HG03280 (cell line): ENCODE results near the gene RPS2.
"Not testable (repeated sequence)": the region's sequence is repeated elsewhere in the genome, so short reads cannot be mapped to it uniquely, and the experiment has no call there.

Experiments
- ATAC-seq: cut with Tn5 transposase; IDR thresholded peaks from one replicate; pipeline ENCODE4 v1.9.1; 2021; ENCODE audit warnings: mild to moderate bottlenecking, moderate library complexity; ENCODE audit not compliant: unreplicated experiment

RPS2 gene

DNA sequence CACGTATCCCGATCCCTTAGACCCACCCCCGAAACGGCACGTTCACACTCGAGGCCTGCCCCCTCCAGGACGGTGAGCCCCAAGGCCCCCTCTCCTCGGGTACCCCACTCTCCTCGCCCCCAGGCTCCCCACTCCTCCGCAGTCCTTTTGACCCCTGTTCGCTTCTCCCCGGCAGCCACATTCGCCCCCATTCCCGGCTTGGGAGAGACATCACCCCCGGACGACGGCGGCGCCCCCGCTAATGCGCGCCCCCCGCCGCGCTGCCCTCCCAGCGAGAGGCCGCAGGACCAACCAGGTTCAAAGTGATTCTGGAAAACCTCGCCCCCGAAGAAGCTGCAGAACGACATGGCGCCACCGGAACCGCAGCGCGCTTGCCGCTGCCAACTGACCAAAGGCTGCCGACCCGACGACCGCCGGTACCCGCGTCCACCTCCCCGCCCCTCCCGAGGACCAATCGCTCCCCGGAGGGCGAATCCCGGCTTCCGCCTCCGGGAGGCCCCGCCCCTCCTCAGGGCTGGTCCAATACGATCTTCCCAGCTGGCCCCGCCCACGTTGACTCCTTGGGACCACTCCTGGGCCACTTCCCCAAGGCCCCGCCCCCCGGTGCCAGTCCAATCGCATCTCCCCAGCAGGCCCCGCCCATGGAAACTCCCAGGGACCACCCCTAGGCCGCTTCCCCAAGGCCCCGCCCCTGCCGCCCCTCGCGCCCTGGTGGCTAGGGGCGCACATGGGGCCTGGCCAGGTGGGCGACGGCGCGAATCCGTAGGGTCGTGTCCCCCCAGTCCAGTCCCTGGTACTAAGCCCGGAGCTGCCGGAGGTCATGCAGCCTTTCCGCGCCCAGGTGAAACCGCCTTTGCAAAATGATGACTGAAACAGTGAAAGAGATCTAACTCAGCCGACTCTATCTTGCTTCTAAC, 21.6 kb downstream of the RPS2 start, which contains the start of gene MSRB1:
MSRB1 (minus strand) TSS at position 390 of the 917 bp plus-strand sequence; CDS start at position 347, 43 bp downstream.
- ATAC-seq = peak; percentile 96

DNA sequence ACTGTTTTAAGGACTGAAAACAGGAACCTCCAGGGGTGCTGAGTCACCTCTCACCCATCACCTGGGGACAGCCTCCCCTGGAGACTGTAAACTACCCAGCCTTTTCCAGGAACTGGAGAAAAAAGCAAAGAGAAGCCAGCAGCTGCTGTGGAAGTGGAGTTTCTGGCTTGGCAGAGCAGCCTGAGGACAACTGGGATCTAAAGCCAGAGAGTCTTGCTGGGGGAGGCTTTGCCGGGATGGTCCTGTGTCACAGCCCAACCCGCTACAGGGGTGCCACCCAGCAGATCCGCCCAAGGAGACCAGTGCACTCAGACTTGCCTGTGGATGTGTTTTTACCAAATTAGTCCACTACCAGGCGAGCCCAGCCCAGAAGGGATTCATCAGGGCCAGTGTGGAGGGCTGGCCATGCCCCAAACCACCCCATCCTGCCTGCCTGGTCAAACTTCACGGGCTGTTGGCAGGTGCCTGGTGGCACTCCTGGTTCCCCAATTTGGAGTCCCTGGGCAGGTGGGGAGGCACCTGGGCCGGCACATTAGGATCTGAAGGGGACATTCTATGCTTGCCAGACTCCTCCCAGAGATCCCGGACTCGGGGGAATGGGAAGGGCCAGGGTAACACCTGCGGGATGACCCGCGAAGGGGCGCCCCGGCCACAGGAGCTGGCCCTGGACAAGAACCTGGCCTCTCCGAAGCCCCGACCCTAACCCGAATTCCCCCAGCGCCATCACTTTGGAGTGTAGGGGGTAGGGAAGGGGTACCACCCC, 22.4 kb downstream of the RPS2 start:
- ATAC-seq = no peak

DNA sequence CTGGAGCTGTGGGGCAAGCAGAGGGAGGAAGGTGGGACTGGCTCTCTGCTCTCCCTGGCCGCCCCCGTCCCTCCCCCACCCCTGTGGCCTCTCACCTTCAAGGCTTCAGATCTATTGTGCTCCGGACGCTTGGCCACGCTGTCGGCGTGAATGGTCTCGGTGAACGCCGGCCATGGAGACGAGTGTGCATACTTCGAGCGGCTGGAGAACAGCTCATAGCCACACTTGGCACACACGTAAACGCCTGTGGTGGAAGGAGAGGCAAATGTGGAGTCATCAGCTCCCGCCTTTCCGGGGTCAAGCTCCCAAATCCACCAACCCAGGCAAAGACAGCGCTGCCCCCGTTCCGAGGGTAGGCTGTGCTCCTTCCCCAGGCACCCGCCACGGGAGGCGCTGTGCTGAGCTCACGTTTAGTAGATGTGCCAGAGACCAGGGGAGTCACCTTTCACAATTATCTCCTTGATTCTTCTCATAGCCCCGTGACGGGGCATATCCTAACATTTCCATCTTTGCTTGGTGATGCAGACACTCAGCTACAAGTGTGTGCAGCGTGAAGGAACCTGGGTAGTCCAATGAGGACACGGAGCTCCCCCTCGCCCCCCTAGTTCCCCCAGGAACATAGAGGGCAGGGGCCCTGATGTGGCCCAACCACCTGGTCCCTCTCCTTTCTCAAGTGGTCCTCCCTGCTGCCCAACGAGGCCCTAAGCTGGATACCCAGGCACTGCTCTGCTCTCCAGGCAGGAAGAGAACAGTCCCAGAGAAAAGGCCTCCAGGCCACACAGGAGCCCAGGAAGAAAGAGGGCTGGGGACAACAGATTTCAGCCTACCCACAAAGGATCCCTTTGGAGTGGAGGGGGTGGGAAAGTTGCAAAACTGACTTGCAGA, 23.2 kb downstream of the RPS2 start:
- no peak for ATAC-seq

DNA sequence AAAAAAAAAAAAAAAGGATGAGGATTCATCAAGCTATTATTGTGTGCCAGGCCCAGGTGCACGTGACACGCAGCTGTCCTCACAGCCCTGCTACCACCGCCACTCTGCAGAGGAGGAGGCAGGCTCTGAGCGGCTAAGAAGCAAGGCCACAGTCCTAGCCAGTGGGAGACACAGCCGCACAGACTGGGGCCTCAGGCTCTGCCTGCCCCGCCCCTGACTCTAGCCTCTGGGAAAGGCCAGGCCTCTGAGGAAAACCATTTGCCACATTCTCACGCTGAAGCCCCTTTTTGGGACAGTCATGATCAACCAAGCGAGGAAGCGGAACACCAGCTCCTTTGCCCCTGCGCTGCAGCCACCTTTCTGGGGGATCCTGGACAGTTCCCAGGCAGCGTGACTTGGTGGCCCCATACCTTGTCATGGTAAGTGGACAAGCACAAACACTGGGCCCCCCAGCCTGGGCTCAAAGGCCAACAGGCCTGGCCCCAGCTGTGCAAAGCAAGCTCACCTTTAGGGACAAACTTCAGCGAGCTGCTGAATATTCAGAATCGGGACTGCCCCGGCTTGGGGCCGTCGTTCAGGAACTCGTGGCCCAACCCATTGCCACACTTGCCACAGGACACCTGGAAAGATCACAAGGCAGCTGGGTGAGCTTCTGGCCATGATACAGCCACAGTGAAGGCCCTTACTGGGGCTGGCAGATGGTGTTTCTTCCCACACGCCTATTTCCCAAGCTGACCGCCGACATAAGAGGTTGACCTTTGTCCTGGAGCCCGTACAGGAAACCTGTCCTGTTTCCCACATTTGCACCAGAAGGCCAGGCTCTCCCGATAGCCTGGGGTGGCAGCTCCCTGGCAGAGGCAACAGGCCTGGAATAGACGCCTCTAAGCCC, 24.1 kb downstream of the RPS2 start:
- ATAC-seq = no peak

DNA sequence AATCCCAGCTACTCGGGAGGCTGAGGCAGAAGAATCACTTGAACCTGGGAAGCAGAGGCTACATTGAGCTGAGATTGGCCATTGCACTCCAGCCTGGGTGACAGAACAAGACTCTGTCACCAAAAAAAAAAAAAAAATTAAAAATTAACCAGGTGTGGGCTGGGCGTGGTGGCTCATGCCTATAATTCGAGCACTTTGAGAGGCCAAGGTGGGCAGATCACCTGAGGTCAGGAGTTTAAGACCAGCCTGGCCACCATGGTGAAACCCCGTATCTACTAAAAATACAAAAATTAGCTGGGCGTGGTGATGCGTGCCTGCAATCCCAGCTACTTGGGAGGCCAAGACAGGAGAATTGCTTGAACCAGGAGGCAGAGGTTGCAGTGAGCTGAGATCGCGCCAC, 24.8 kb downstream of the RPS2 start:
- ATAC-seq = not testable (repeated sequence)

DNA sequence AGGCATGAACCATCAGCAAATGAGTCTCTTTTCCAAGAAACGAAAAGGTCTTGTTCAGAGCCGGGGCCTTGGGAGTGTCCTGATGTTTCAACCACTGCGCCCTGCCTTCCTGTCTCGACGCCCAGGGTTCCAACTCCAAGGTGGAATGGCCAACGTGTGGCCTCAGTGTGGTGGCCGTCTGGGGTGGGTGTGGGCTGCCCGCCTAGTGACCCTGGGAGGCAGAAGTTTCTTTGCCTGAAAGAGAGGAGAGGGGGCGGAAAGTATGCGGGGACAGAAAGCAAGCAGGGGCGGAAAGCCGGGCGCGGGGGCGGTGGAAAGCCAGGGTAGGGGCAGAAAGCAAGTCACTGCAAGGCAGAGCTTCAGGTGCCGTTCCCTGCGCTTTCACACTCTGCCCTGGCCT, 25.7 kb downstream of the RPS2 start:
- no peak for ATAC-seq

DNA sequence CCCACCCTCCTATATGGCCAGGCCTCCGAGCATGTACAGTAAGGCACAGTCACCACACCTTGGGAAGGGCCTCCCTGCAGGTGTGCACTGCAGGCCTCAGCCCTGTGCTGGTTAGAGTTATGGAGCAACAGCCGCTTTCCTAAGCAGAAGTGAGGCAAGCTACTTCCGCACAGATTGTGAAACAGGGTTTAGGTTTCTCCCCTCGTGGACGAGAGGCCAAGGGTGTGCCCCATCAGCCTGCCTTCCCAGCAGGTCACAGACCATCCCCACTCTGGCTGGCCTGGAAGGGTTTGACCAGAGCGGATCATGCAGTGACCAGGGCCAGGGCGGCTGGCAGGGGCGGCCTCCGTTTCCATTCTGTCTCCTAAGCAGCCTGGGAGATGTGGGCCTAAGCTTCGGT, 26.3 kb downstream of the RPS2 start:
- ATAC-seq = no peak

DNA sequence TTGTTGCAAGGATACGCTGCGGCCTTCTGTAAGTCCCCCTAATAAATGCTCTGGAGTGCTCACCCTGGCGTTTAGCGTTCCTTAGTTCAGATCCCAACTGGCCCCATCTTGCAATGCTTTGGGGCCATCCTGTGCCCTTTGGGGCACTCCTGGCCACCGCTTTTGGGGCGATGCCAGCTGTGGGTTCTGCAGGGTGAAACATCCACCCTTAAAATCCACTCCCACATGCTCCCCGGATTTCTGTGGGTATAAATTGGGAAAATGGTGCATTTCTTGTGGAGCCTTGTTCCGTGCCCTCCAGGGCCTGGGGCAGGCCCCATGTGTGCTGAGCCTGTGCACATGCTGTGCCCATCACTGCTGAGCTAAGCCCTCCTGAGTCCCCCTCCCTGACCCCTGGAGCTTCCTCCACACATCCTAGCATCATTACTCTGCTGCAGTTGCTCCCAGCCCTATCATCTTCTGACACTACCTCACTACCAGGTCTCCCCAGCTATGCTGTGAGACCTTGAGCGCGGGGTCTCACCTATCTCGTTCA, 27.6 kb downstream of the RPS2 start:
- no peak for ATAC-seq

DNA sequence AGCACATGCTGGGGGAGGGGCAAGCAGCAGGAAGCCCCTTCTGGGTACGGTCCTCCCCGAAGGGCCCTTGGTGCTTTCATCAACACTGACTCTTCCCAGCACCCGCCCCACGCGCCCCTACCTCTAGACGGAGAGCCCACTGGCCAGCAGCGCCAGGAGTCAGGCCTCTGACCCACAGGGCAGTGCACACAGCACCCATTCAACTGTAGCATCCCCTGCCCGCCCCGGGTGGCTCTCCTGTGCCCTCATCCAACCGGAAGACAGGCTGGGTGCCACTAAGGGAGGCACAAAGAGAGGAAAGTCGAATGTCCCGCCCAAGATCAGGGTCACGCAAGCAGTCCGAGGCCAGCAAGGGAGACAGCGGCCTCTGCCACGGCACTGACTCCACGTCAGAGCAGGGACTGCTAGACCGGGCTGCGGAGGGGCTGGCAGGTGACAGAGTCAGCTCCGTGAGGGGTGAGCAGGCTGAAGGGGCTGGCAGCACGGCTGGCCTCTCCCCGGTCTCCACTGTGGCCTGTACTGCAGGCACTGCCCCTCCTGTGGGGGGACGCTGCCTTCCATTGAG, 31.4 kb downstream of the RPS2 start:
- ATAC-seq = no peak

DNA sequence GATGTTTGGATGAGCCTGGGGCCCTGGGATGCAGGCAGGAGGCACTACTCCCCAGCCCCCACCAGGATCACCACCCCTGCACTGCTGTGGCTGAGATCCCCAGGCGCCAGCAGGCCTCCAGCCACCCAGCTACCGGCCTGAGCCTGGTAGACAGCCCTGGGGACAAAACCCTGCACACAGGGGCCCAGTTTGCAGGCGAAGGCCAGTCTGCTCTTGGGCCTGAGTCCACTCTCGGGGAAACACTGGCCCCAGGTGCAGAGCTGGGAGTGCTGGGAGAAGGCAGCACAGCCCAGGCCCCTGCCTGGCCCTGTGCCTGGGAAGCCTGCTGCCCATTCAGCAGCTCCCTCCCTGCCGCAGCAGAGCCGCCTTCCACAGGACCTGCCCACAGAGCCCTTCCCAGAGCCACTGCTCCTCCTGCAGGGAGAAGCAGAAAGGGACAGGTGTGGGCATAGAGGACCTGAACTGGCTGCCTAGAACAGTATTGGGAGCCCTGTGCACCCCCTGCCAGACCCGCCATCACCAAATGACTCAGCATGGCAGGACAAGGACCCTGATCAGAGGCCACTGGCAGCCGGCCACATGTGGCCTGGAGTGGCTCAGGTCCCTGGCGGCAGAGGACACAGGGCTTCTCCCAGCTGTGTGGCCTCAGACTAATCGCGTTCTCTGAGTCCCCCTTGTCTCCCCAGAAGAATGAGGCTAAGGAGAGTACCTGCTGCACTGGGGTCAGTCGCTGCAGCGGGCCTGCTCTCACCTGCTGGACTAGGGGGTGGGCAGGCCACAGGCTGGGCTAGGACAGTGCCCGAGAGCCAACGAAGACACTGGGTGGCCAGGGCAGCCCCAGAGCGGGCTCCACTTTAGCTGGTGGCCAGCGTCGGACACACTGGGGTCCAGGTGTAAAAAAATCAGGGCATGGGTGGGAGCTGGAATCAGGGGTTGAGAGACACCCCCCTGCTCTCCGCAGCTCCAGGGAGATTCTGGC, 32.3 kb downstream of the RPS2 start:
- no peak for ATAC-seq

DNA sequence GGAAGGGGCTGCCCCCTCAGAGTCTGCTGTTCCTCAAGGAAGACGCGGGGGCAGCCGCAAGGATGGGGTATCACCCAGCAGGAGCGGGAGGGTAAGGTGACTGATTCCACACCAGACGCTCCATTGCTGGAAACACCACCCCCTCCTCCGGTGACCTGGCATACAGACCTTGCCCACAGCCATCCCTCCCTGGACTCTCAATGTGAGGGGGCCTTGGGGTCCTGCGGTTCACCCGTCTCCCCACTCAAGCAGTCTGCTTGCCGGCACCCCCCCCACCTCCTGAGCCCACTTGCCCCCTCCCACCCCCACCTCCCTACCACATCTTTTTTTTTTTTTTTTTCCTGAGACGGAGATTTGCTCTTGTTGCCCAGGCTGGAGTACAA, 34.3 kb downstream of the RPS2 start:
- ATAC-seq = no peak

DNA sequence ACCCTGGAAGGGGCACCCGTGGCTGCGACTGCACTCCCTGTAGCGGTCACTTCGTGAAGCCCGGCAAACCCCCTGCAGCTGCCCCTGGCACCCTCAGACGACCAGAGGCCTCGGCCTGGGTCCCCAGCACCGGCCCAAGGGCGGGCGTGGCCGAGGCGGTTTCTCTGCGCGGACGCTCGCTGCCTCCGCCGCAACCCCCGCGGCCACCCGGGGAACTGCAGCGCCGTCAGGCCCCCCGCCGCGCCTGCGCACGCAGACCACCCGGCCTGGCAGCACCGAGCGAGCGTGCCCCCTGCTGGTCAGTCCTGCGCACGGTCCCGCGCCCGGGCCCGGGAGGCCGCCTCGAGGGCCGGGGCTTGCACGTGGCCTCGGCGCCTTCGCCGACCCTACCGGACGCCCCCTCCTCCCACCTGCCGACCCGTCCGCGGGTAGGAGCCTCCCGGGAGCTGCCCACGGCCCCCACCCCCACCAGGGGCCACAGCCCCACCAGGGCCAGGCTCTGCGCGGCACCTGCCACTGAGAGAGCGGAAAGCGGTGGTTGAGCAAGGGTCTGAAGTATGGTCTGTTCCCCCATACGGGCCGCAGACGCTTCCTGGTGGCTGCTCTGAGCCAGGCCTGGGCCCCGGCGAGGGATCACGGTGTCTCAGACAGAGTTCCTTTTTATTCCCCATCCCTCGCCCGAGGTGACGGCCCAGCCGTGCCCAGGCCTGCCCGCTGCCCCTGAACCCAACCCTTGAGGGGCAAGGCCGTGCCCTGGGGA, 34.9 kb downstream of the RPS2 start:
- ATAC-seq = peak; percentile 87

DNA sequence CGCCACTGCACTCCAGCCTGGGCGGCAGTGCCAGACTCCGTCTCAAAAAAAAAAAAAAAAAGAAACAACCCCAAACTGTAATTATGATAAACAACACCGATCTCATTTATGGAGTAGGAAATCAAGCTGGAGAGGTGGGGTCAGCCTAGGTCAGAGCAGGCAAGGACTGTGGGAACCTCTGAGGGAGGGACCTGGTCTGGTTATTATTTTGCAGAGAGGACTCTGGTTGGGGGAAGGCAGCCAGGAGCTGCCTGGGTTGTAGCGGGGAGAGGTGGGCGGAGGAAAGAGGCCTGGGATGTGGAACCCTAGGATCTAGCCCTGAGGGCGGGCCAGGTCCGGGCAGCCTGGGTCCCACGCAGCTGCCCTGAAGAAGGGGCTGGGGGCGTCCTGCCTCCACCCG, 35.5 kb downstream of the RPS2 start:
- no peak for ATAC-seq

DNA sequence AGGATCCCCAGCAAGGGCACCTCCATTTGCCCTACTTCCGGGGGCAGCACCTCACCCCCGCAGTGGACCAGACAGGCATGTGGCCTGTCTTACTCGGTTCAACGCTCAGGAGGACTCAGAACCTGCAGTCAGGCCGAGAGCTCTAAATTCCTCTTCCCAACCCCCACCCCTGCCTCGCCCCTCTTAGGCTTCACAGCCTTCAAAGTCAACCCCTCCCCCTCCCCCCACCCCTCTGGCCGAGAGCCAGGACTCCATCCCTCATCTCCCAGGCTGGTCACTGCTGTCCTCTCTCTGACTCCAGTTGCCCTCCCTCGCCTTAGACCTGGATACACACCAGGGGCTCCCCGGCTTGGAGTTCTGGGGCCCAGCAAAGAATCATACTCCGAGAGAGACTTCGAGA, 38.4 kb downstream of the RPS2 start:
- ATAC-seq = no peak

DNA sequence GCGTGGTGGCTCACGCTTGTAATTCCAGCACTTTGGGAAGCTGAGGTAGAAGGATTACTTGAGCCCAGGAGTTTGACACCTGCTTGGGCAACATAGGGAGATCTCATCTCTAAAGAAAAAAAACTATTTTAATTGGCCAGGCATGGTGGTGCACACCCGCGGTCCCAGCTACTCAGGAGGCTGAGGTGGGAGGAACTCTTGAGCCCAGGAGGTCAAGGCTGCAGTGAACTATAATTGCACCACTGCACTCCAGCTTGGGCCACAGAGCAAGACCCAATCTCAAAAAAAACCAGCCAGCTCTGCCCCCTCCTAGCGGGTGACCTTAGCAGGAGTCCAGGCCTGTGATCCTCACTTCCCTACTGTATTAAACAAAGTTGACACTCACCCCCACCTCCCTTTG, 40.5 kb downstream of the RPS2 start:
- ATAC-seq = no peak

DNA sequence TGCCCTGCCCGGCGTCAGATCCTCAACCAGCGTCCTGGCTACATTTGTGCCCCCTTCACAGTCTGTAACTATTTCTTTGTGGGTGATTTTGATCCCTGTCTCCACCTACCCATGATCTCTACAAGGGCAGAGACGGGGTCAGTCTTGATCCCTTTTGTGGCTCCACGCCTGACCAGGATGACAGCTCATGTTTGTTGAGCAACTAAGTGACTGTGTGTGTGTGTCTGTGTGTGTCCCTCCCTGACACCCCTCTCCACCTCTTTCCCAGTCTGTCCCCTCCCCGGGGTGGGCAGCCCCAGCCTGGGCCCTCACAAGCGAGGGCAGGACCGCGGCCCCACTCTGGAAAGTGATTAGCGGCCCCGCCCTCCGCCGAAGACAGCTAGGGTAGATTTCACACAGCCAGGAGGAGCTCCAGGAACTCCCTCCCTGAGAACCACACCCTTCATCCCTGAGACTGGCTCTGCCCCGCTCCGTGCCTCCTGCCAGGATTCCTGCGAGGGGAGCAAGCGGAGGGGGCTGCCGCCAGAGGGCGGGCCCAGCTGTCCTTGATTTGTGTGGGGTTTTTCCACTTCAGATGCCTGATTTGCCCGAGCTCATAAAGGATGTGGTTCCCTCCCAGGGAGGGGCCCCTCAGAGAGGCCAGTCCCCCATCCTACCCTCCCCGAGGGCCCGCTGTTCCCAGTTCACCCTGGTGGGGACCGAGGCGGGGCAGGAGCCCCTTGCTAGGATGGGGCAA, 41.2 kb downstream of the RPS2 start:
- ATAC-seq = no peak

DNA sequence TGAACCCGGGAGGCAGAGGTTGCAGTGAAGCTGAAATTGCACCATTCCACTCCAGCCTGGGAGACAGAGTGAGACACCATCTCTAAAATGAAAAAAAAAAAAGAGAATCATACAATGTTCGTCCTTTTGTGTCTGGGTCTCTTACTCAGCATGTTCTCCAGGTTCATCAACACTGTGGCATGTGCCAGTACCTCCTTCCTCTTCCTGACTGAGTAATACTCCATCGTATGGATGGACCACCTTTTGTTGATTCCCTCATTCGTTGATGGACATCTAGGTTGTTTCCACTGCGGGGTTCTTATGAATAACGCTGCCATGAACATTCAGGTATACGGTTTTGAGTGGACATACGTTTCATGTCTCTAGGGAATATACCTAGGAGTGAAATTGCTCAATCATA, 42.3 kb downstream of the RPS2 start:
- no peak for ATAC-seq
